Endodermal cell (in vitro differentiated cells): Measurements from ENCODE around the gene ASCL2. TPM values are rescaled to one million over a fixed set of nuclear protein-coding genes. Genes with fewer than 3 reads are reported as not detected.

Experiments used
- DNase-seq: peaks from one replicate; pipeline ENCODE4 v3.0.0-alpha.2; 2017
- H3K27ac ChIP-seq: 2 replicates; pipeline ENCODE4 v1.5.1; 2013; ENCODE audit warnings: mild to moderate bottlenecking, low read depth, low read length, moderate library complexity
- H3K27me3 ChIP-seq: 2 replicates; pipeline ENCODE4 v1.6.1; 2013; ENCODE audit warnings: mild to moderate bottlenecking, low read length, moderate library complexity; ENCODE audit not compliant: insufficient read depth, control insufficient read depth, poor library complexity, severe bottlenecking
- H3K36me3 ChIP-seq: 2 replicates; pipeline ENCODE4 v1.7.0; 2013; ENCODE audit warnings: mild to moderate bottlenecking, low read length, moderate library complexity; ENCODE audit not compliant: control insufficient read depth, insufficient read depth
- H3K4me1 ChIP-seq: one replicate; pipeline ENCODE4 v1.7.0; 2013; ENCODE audit warnings: low read length; ENCODE audit not compliant: control insufficient read depth, insufficient read depth
- H3K4me3 ChIP-seq: 2 replicates; pipeline ENCODE4 v1.5.1; 2013; ENCODE audit warnings: mild to moderate bottlenecking, low read length, moderate library complexity
- H3K9ac ChIP-seq: 2 replicates; pipeline ENCODE4 v1.6.1; 2013; ENCODE audit warnings: mild to moderate bottlenecking, low read length, moderate library complexity; ENCODE audit not compliant: poor library complexity, severe bottlenecking; ENCODE audit errors: extremely low read depth
- H3K9me3 ChIP-seq: 2 replicates; pipeline ENCODE4 v1.6.1; 2013; ENCODE audit warnings: mild to moderate bottlenecking, low read length, moderate library complexity; ENCODE audit not compliant: control insufficient read depth
- H3K27ac Mint-ChIP-seq: 2 replicates; pipeline ENCODE4 v1.8.0; 2020; ENCODE audit warnings: mixed read lengths
- H3K27me3 Mint-ChIP-seq: 2 replicates; pipeline ENCODE4 v1.8.0; 2021; ENCODE audit warnings: mild to moderate bottlenecking, mixed read lengths; ENCODE audit not compliant: insufficient read depth
- H3K36me3 Mint-ChIP-seq: 2 replicates; pipeline ENCODE4 v1.8.0; 2020; ENCODE audit warnings: low read depth, mixed read lengths
- H3K4me1 Mint-ChIP-seq: 2 replicates; pipeline ENCODE4 v1.8.0; 2020; ENCODE audit warnings: mixed read lengths
- H3K4me3 Mint-ChIP-seq: 2 replicates; pipeline ENCODE4 v1.8.0; 2020; ENCODE audit warnings: mild to moderate bottlenecking, moderate library complexity, mixed read lengths
- H3K9me3 Mint-ChIP-seq: 2 replicates; pipeline ENCODE4 v1.8.0; 2020; ENCODE audit warnings: mild to moderate bottlenecking, mixed read lengths
- CTCF ChIP-seq: fragments of 200-600 bp; sonication (generic); conservative IDR thresholded peaks from 2 replicates; pipeline ENCODE4 v1.5.0; 2021; ENCODE audit warnings: antibody characterized with exemption, mild to moderate bottlenecking
- WGBS, 2 experiments: methylation state at CpG; one replicate each; pipeline versions ENCODE4 v1.1.5 to v1.1.7; 2013; ENCODE audit warnings: missing lambda C conversion rate in 2 of 2, mixed read lengths in 1 of 2; ENCODE audit not compliant: insufficient coverage in 1 of 2, insufficient read length in 1 of 2; 5-methylcytosine and 5-hydroxymethylcytosine counted together
- total RNA-seq, 2 donors: library from RNA; stranded (reverse); fragmentation: NEBNext Ultra II Directional in 1 of 2; extraction: Animal tissue kit (Norgen Biotek cat#: 25700) in 1 of 2; gene quantifications; 2 replicates in 1 of 2; 3 replicates in 1 of 2; pipeline ENCODE4 v1.2.1, GENCODE V29; 2021

ASCL2 gene
- total RNA-seq, 2 donors from 2014 or later, result not detected

GRCh38 chr11:2297623-2298030 is 27.2 kb upstream of the ASCL2 start:
- Mint-ChIP-seq H3K4me1 (no peaks in the 10 kb centered on the region), H3K36me3 (no peaks in the 10 kb centered on the region), H3K4me3 (no peak overlapping the region), H3K27ac (no peak overlapping the region), H3K27me3 (peaks cover 17% of the 10 kb centered on the region), H3K9me3 (no peaks in the 10 kb centered on the region)
- peaks cover 6% of the 10 kb centered on the region for H3K27me3 ChIP-seq
- no peak for TF ChIP-seq CTCF
- DNase-seq, result peak; percentile 24
- 43% methylated on average over 1 of the region's 1 CpG; no CpG with 5 or more reads in 1 of the 2 experiments for WGBS, 2 experiments
- H3K9ac ChIP-seq, result no peak overlapping the region
- no peak overlapping the region for H3K27ac ChIP-seq
- no peaks in the 10 kb centered on the region for H3K36me3 ChIP-seq
- no peaks in the 10 kb centered on the region for H3K4me1 ChIP-seq
- no peaks in the 10 kb centered on the region for H3K9me3 ChIP-seq
- no peak overlapping the region for H3K4me3 ChIP-seq

- no peak for TF ChIP-seq CTCF
- H3K4me1 Mint-ChIP-seq, result no peaks in the 10 kb centered on the region
- H3K36me3 Mint-ChIP-seq, result no peaks in the 10 kb centered on the region
- Histone ChIP-seq H3K4me3 (no peak overlapping the region), H3K9me3 (no peaks in the 10 kb centered on the region), H3K4me1 (no peaks in the 10 kb centered on the region), H3K27me3 (peaks cover 6% of the 10 kb centered on the region), H3K36me3 (no peaks in the 10 kb centered on the region), H3K9ac (no peak overlapping the region), H3K27ac (no peak overlapping the region)
- no peak overlapping the region for H3K27ac Mint-ChIP-seq
- DNase-seq, result peak; percentile 34
- H3K9me3 Mint-ChIP-seq, result no peaks in the 10 kb centered on the region
- H3K4me3 Mint-ChIP-seq, result no peak overlapping the region
- 88 to 92% methylated on average over 5 to 13 of the region's 13 CpGs for WGBS, 2 experiments
- H3K27me3 Mint-ChIP-seq, result peaks cover 18% of the 10 kb centered on the region
Measured at GRCh38 chr11:2296913-2297622, 26.7 kb upstream of the ASCL2 start.

- no peaks in the 10 kb centered on the region for H3K36me3 Mint-ChIP-seq
Measured at GRCh38 chr11:2295971-2296912, 25.9 kb upstream of the ASCL2 start.

More at GRCh38 chr11:2295971-2296912, 25.9 kb upstream of the ASCL2 start:
- Histone ChIP-seq H3K27ac (no peak overlapping the region), H3K4me3 (no peak overlapping the region), H3K9ac (no peak overlapping the region), H3K9me3 (no peaks in the 10 kb centered on the region), H3K36me3 (no peaks in the 10 kb centered on the region), H3K27me3 (peaks cover 6% of the 10 kb centered on the region), H3K4me1 (no peaks in the 10 kb centered on the region)
- H3K9me3 Mint-ChIP-seq, result no peaks in the 10 kb centered on the region
- TF ChIP-seq CTCF, result no peak
- H3K4me3 Mint-ChIP-seq, result no peak overlapping the region
- peak; percentile 31 for DNase-seq
- 85 to 95% methylated on average over 11 to 17 of the region's 17 CpGs for WGBS, 2 experiments
- no peaks in the 10 kb centered on the region for H3K4me1 Mint-ChIP-seq
- no peak overlapping the region for H3K27ac Mint-ChIP-seq
- H3K27me3 Mint-ChIP-seq, result peaks cover 18% of the 10 kb centered on the region
